HTR-8/SVneo (cell line): Measurements from ENCODE around the gene SLC6A19.

Source experiments
- DNase-seq: peaks from one replicate; pipeline ENCODE4 v3.0.0; 2011; ENCODE audit warnings: low spot score, mixed read lengths; ENCODE audit not compliant: insufficient read length
- FAIRE-seq: peaks from 2 replicates; lab custom pipeline; 2011; peaks lifted over from hg19 to GRCh38; lab: Jason Lieb, UNC

The SLC6A19 gene

GRCh38 chr5:1164696-1165630 is 36.4 kb upstream of the SLC6A19 start:
- DNase-seq (no peak), FAIRE-seq (no peak)

GRCh38 chr5:1165864-1166263 is 35.5 kb upstream of the SLC6A19 start:
- FAIRE-seq (peak; percentile 88), DNase-seq (no peak)

DNA sequence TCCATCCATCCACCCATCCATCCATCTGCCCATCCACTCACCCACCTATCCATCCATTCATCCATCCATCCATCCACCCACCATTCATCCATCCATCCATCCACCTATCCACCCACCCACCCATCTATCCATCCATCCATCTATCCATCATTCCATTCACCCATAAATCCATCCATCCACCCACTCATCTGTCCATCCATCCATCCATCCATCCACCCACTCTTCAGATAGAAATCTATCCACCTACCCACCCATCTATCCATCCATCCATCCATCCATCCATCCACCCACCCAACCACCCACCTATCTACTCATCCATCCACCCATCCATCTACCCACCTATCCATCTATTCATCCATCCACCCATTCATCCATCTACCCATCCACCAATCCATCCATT is 35.0 kb upstream of the SLC6A19 start:
- FAIRE-seq (peak; percentile 49), DNase-seq (no peak)

- FAIRE-seq: no peak
- DNase-seq: no peak
These were observed 34.1 kb upstream of the SLC6A19 start for GRCh38 chr5:1167361-1167727.

- DNase-seq (peak; percentile 95), FAIRE-seq (peak; percentile 98)
These were observed 33.4 kb upstream of the SLC6A19 start for GRCh38 chr5:1167728-1168709.

DNA sequence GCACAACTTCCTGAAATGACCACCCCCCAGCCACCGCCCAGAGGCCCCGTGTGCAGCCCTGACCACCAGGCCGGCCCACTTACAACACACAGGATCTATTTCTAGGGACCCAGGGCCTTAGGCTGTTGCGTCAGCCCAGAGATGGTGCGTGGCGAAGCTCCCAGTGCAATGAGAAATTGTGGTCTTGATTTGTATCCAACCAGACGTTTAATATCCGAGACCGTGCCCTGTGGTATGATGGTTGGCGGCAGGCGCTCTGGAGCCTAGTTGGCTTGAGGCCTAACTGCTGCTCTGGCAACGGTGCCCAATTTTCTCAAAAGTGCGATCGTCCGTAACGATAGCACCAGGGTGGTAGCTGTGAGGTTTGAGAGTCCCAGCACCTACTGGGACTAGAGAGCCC is 32.6 kb upstream of the SLC6A19 start:
- no peak for FAIRE-seq
- DNase-seq: no peak

DNA sequence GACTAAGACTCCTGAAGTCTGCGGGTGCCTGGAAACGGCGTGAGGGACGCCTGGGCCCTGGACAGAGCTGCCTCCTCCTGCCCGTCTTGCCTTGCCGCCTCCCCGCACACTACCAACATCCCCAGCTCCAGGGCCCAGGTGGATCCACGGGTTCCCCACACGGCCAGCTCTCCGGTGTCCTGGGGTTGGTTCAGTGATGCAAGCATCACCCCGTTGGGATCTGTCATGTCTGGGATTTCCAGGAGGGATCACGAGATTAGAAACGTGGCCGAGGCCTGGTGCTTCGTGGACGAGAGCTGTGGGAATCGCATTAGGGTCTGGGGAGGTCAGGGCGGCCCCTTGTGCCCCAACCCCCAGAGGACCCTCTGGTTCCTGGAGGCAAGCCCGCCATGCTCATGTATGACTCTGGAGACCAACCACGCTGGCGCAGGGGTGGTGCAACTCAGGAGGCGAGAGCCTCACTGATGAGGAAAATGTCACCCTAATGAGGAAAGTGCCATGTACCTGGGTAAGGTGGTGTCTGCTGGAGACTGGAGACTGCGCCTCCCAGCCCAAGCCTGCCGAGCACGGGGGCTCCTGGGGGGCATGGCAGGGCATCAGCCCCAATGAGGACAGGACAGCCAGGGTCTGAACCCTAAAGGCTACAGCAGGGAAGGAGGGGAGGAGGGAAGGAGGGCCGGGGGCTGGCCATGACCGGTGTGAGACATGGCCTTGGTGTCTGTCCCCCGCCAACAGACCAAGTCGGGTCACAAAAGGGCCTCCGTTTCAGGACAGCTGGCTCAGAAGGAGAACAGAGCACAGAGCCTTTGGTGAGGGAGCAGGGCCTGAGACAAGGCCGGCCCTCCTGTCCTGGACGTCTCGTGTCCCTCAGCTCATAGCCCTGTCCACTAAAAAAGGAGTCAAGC is 31.9 kb upstream of the SLC6A19 start:
- FAIRE-seq (peak; percentile 46), DNase-seq (no peak)

DNA sequence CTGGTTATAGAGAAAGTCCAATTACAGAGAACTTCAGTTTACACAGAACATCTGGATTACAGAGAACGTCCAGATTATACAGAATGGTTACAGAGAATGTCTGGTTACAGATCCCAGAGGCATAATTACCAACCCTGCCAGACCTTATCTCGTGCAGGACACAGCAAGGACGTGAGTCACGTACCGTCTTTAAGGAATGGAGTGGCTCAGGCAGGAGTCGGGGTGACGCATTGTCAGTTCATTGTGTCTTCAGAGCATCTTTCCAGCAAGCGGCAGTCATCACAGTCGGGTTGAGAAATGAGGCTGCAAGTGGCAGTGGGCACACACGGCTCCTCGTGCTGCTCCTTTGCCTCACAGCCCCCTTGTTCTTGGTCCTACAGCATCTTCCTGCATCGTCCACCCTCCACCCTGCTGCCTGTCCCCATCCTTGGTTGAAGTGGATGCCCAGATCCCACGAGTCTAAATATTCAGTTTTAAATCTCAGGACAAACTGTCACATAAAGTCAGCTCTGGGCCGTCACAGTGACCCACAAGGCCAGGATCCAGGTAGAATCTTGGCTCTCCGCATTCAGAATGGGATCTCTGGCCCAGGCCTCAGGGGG is 30.0 kb upstream of the SLC6A19 start:
- DNase-seq: peak; percentile 52
- peak; percentile 89 for FAIRE-seq

- no peak for DNase-seq
- no peak for FAIRE-seq
These were observed 29.3 kb upstream of the SLC6A19 start for GRCh38 chr5:1172007-1172581.

GRCh38 chr5:1172670-1173404 is 28.6 kb upstream of the SLC6A19 start:
- FAIRE-seq (no peak), DNase-seq (no peak)

DNA sequence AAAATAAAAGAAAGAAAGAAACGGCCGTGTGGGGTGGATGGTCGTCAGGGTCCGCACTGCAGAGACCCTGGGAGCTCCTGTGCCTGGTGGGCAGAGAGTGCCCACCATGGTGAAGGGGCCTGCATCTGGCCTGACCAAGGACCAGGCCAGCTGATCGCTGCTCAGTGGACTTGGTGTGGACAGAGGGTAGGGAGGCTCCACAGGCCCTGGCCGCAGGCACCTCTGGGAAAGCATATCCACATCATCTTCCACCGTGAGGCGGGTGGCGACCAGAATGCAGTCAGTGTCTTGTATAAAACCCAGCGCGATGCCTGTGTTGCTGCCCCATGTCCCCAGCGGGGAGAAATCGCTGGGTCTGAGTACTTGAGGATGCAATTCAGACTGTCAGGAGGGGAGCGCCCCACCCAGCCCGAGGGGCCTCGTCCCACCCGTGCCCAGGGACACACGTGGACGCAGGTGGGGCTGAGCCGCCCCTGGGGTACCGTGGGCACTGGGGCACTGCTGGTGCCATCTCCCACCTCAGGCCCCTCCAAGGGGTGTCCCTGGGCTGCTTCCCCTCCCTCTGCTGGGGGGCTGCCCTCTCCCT is 27.8 kb upstream of the SLC6A19 start:
- no peak for FAIRE-seq
- DNase-seq: no peak

- FAIRE-seq: peak; percentile 86
- DNase-seq: peak; percentile 88
These were observed 27.1 kb upstream of the SLC6A19 start for GRCh38 chr5:1174122-1174936.

DNA sequence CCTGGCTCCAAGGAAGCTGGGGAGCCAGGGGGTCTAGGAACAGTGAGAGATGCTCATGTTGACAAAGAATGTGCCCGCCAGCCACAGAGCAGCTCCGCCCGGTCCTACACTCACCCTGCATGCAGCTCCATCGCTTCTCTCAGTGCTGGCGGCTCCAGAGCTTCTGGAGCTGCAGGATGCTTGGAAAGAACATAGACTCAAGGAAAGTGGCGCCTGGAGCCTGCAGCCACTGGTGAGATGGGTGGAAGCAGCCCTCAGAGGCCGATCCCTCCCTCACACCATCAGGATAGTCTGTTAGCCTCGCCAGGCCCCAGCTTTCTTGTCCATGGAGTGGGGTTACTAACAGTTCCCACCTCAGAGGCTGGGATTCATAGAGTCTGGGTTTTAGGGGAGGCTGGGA is 26.4 kb upstream of the SLC6A19 start:
- FAIRE-seq (no peak), DNase-seq (no peak)

GRCh38 chr5:1175801-1176472 is 25.5 kb upstream of the SLC6A19 start:
- DNase-seq (no peak), FAIRE-seq (peak; percentile 40)

DNA sequence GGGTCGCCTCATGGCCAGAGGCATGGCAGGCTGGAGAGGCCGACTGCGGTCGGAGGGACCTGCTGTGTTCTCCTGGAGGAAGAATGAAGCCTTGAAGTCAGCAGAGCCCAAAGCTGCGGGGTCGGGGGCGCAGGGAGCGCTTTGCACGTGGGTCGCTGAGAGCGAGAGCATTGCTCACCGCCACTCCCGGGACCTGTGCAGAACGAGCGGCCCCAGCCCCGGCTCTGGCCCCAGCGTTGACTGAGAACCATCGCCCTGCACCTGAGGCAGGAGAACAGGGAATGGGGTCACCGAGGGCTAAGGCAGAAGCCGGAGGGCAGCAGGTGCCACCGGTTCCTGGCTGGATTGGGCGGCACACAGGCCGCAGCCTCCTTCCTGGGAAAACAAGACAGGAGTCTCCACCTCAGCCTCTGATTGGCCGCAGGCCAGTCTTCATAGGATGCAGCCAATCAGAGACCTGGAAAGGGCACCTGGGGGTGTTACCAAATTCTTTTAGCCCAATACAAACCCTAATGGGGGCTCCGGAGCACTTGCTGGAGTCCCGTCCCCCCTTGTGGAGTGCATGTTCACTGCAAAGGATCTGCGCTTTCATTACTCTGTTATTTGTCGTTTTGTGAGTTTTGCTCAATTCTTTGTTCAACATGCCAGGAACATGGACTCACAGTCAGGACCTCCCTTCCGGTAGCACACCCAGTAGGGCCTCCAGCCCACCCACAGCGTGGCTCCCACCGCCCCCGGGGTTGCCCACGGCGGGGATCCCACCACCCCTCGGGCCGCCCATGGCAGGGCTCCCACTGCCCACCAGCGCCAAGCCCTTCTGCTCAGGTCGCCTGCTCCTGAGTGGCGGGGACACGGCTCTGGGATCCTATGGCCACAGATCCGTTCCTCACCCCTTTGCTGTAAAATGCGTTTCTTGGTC is 24.7 kb upstream of the SLC6A19 start:
- DNase-seq (no peak), FAIRE-seq (no peak)
